HCT116 (cell line): Measurements from ENCODE around the gene IGLL5.

Source experiments
- EZH2 ChIP-seq: fragments of 200-600 bp; sonication (generic); IDR thresholded peaks from 2 replicates; pipeline ENCODE4 v1.6.1; 2017; ENCODE audit warnings: antibody characterized with exemption, mixed run types
- POLR2A ChIP-seq: IDR thresholded peaks from 2 replicates; pipeline ENCODE4 v1.7.0; 2011; ENCODE audit warnings: borderline replicate concordance; ENCODE audit not compliant: insufficient read depth, insufficient read length; ENCODE audit errors: extremely low read depth
- POLR2AphosphoS5 ChIP-seq: IDR thresholded peaks from 2 replicates; pipeline ENCODE4 v1.6.1; 2011; ENCODE audit warnings: mild to moderate bottlenecking, low read depth, low read length, moderate library complexity
- RAD21 ChIP-seq: IDR thresholded peaks from 2 replicates; pipeline ENCODE4 v1.6.1; 2012; ENCODE audit warnings: low read depth, mild to moderate bottlenecking
- TF ChIP-seq, protein P1 (sequence below), 3 experiments: fragments of 200-600 bp in 1 of 3; sonication (generic) in 1 of 3; IDR thresholded peaks in 2 of 3; conservative IDR thresholded peaks in 1 of 3; 2 replicates each; pipeline ENCODE4 v1.5.1; 2012 to 2017; ENCODE audit warnings: low read depth in 2 of 3, low read length in 2 of 3, antibody characterized with exemption in 1 of 3, borderline replicate concordance in 1 of 3, control low read depth in 1 of 3, mild to moderate bottlenecking in 1 of 3, mixed read lengths in 1 of 3, mixed run types in 1 of 3, moderate library complexity in 1 of 3; ENCODE audit not compliant: insufficient read depth in 1 of 3

- TF ChIP-seq, protein P1, sequence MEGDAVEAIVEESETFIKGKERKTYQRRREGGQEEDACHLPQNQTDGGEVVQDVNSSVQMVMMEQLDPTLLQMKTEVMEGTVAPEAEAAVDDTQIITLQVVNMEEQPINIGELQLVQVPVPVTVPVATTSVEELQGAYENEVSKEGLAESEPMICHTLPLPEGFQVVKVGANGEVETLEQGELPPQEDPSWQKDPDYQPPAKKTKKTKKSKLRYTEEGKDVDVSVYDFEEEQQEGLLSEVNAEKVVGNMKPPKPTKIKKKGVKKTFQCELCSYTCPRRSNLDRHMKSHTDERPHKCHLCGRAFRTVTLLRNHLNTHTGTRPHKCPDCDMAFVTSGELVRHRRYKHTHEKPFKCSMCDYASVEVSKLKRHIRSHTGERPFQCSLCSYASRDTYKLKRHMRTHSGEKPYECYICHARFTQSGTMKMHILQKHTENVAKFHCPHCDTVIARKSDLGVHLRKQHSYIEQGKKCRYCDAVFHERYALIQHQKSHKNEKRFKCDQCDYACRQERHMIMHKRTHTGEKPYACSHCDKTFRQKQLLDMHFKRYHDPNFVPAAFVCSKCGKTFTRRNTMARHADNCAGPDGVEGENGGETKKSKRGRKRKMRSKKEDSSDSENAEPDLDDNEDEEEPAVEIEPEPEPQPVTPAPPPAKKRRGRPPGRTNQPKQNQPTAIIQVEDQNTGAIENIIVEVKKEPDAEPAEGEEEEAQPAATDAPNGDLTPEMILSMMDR (IDR thresholded peaks at IDR 0.05 in 2 of 3, conservative IDR thresholded peaks at IDR 0.05 in 1 of 3; ENCODE audit: borderline replicate concordance in 1 of 3, insufficient read depth in 1 of 3, low read depth in 2 of 3, low read length in 2 of 3): no peak
- TF ChIP-seq POLR2A (no peak), RAD21 (no peak), EZH2 (no peak), POLR2AphosphoS5 (no peak)
These were observed 24.7 kb downstream of the IGLL5 start for GRCh38 chr22:22912135-22912987.
